Fibroblast of pulmonary artery (primary cell): ENCODE data around the gene ELFN2.

Experiments used
- DNase-seq: peaks from one replicate; pipeline ENCODE4 v3.0.0-alpha.2; 2010; ENCODE audit warnings: low read depth
- H3K4me3 ChIP-seq: replicated peaks from 2 replicates; pipeline ENCODE4 v1.5.1; 2011; ENCODE audit warnings: low read depth, mild to moderate bottlenecking, control low read depth, low read length, moderate library complexity
- TF ChIP-seq, protein P1 (sequence below): IDR thresholded peaks from 2 replicates; pipeline ENCODE4 v1.5.1; 2011; ENCODE audit warnings: mild to moderate bottlenecking, control low read depth, low read length, inconsistent platforms; ENCODE audit errors: missing control alignments

The ELFN2 gene

GRCh38 chr22:37454857-37455686, 27.8 kb upstream of the ELFN2 start:
- peak overlapping the region; percentile 1 for H3K4me3 ChIP-seq
- TF ChIP-seq, protein P1, sequence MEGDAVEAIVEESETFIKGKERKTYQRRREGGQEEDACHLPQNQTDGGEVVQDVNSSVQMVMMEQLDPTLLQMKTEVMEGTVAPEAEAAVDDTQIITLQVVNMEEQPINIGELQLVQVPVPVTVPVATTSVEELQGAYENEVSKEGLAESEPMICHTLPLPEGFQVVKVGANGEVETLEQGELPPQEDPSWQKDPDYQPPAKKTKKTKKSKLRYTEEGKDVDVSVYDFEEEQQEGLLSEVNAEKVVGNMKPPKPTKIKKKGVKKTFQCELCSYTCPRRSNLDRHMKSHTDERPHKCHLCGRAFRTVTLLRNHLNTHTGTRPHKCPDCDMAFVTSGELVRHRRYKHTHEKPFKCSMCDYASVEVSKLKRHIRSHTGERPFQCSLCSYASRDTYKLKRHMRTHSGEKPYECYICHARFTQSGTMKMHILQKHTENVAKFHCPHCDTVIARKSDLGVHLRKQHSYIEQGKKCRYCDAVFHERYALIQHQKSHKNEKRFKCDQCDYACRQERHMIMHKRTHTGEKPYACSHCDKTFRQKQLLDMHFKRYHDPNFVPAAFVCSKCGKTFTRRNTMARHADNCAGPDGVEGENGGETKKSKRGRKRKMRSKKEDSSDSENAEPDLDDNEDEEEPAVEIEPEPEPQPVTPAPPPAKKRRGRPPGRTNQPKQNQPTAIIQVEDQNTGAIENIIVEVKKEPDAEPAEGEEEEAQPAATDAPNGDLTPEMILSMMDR = no peak
- peak; percentile 90 for DNase-seq

- DNase-seq = no peak
- H3K4me3 ChIP-seq = no peak overlapping the region
- TF ChIP-seq, protein P1 = no peak
These were observed 26.4 kb upstream of the ELFN2 start for GRCh38 chr22:37453696-37454095.

GRCh38 chr22:37451218-37451617, 23.9 kb upstream of the ELFN2 start:
- no peak overlapping the region for H3K4me3 ChIP-seq
- TF ChIP-seq, protein P1 = no peak
- no peak for DNase-seq

DNA sequence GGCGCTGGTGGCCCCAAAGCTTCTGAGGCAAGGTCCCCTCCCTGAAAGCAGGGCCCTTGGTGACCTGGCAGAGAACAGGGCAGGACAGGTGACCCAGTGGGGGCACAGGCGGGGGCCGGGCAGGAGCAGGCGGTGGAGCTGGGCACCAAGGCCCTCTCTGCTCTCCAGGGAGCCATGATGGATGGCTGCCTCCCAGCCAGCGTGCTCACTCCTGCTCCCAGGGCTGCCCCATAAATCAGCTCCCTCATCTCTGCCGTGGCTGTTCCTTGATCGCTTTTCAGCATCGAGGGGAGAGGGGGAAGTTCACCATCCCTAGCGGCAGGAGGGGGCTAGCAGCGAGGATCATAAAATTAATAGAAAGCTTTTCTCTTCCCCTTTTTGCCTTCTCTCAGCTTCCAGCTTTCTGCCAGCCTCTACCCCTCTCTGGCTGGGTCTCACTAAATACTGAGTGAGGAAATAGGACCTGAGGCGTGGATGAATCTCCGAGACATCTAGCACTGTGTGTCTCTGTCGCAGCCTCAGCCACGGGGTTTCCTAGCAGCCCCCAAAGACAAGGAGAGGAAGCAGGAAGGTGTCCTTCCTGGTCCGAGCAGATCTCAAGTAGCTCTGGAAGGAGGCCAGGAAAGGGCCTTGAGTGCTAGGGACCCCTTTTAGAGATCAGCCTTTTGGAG, 22.2 kb upstream of the ELFN2 start:
- TF ChIP-seq, protein P1 = no peak
- no peak overlapping the region for H3K4me3 ChIP-seq
- DNase-seq = no peak

DNA sequence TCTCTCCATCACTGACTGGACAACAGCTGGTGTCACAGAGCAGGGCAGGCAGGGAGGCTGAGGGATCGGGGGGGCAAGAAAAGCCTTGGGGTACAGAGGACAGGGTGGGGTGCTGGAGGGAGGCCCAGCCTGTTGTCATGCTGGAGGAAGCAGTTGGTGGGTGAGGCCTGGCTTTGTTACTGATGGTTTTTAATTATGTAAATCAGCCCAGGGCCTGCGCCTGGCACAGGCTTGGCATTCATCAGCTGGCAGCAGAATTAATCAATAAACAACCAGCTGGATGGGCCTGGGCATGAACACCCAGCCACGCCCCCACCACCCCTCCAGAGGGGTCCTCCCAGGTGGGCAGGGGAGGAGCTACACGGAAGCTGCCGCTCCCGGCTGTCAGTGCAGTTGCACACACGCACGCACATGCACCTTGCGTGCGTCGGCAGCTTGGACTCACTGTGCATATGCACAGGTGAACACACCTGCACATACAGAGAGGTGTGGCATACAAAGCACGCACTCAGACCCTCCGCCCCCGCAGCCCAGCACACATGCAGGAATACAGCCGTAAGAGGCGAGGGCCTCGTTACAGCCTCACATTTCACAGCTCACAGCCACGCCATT, 21.3 kb upstream of the ELFN2 start:
- no peak for DNase-seq
- TF ChIP-seq, protein P1 = no peak
- H3K4me3 ChIP-seq = no peak overlapping the region

- no peak overlapping the region for H3K4me3 ChIP-seq
- TF ChIP-seq, protein P1 = no peak
- DNase-seq = no peak
These were observed 18.2 kb upstream of the ELFN2 start for GRCh38 chr22:37445501-37445900.
